ENCODE measurements around the gene CHRNA7.

The CHRNA7 gene

DNA sequence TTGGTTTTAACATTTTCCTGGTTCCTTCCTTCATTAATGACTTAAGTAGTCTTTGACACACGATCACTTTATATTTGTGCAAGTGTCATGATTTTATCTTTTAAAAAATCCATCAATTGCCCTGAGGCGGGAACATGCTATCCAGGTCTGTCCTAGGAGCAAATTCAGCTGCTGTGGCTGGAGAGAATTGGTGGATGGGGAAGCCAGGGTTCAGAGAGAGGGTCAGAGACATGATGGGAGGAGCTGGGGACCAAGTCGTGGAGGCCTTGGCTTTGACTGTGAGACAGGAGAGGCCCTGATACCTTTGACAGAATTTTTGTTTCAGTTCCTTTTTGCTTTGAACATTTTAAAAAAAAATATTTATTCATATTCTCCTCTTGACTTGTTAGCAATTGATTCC is 89.0 kb downstream of the CHRNA7 start:
- no peak overlapping the region for H3K4me3 ChIP-seq
- no peak for DNase-seq (ENCODE audit: low spot score)
- TF ChIP-seq, protein P1, sequence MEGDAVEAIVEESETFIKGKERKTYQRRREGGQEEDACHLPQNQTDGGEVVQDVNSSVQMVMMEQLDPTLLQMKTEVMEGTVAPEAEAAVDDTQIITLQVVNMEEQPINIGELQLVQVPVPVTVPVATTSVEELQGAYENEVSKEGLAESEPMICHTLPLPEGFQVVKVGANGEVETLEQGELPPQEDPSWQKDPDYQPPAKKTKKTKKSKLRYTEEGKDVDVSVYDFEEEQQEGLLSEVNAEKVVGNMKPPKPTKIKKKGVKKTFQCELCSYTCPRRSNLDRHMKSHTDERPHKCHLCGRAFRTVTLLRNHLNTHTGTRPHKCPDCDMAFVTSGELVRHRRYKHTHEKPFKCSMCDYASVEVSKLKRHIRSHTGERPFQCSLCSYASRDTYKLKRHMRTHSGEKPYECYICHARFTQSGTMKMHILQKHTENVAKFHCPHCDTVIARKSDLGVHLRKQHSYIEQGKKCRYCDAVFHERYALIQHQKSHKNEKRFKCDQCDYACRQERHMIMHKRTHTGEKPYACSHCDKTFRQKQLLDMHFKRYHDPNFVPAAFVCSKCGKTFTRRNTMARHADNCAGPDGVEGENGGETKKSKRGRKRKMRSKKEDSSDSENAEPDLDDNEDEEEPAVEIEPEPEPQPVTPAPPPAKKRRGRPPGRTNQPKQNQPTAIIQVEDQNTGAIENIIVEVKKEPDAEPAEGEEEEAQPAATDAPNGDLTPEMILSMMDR (IDR thresholded peaks at IDR 0.05): no peak
- no peak overlapping the region for H3K27ac ChIP-seq

DNA sequence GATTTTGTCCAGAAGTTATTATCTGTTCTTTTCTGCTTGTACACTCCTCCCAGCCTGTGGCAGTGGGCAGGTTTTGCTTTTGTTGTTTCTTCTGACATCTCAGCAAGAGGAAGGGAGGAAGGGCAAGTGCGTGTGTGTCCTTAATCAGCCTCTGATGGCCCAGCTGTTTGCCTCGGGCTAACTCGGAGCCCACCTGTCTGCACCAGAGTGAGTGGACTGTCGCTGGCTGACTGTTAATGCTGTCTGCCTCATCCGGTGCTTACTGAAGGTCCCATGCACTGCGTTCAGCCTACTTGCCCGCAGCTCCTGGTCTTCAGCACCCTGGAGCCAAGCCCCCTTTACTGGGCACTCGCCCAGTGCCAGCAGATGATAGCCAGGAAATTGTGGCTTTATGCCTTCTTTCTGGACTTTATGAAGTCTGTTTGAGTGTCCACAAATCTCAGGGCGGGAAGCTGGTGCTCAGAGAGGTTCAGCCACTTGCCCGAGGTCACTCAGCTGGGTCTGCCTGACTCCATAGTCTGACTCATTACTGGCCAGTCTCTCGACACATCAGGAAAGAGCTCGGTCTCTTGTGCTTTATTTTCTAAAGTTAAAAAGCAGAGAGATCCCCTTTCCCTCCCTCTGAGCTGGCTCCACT is 89.5 kb downstream of the CHRNA7 start:
- TF ChIP-seq, protein P1 (IDR thresholded peaks at IDR 0.05): no peak
- DNase-seq (ENCODE audit: low spot score): no peak
- no peak overlapping the region for H3K4me3 ChIP-seq
- no peak overlapping the region for H3K27ac ChIP-seq

DNA sequence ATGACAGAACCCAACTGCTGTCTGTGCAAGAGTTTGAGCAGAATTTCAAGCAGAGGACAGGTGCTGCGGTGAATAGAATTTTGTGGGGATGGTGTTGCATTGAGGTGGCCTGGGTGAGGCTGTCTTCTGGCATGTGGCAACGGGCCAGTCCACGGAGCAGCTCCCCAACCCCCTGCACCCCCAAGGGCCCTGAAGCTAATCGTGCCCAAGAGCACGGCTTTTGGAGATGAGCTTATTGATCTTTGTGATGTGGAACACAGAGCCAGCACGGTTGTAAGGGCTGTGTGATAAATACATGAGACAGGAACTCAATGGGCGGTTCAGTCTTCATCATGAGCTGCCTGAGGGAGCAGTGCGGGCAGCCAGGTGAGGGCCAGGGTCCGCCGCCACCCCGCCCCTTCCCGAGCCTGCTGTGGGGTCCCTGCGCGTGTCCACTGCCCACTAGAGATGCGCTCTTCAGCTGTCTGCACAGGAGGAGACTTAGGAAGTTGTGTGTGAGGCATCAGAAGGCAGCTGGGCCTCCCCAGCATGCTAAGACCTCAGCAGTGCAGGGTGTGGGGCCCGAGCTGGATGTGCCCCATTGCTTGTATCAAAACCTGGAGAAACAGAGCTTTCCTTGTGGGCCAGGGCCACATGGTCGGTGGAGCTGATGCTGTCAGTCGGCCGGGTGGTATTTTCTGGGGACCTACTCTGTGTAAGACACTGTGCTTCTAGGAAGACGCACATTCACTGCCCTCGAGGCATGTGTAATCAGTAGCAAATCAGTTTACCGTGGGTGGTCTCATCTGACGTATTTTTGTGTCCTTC is 90.5 kb downstream of the CHRNA7 start:
- TF ChIP-seq, protein P1 (IDR thresholded peaks at IDR 0.05): no peak
- DNase-seq (ENCODE audit: low spot score): no peak
- Histone ChIP-seq H3K4me3 (no peak overlapping the region), H3K27ac (no peak overlapping the region)

DNA sequence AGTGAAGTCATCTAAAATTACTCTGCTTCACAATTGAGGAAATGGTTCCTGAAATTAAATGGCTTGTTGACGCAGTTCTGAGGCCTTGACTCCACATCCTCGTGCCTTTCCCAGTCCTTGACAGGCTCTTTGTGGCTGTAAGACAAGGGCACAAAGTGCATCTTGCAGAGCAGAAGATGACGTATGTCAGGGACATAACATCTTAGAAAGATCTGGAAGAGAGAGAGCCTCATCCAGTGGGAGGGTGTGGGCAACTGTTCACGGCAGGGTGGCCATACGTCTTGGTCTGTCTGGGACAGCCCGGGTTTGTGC is 91.0 kb downstream of the CHRNA7 start:
- Histone ChIP-seq H3K27ac (no peak overlapping the region), H3K4me3 (no peak overlapping the region)
- no peak for DNase-seq (ENCODE audit: low spot score)
- TF ChIP-seq, protein P1 (IDR thresholded peaks at IDR 0.05): no peak

DNA sequence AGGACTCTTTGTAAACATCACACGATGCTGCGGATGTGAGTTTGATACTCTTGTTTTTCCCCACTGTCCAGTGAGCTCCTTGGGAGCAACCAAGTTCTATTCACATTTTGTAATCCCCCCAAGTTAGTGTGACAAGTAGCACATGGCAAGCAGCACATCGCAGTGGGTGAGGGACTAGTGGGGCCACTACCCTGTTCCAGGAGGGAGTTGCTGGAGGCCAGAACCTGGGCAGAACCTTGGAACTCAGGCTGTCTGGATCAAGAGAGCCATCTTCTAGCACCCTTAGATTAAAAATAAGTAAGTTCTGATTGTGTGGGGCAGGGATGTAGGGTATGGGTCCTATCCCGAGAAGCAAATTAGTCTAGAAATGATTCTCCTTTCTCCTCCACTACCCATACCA is 91.7 kb downstream of the CHRNA7 start:
- TF ChIP-seq, protein P1 (IDR thresholded peaks at IDR 0.05): no peak
- no peak overlapping the region for H3K27ac ChIP-seq
- H3K4me3 ChIP-seq: no peak overlapping the region
- no peak for DNase-seq (ENCODE audit: low spot score)

DNA sequence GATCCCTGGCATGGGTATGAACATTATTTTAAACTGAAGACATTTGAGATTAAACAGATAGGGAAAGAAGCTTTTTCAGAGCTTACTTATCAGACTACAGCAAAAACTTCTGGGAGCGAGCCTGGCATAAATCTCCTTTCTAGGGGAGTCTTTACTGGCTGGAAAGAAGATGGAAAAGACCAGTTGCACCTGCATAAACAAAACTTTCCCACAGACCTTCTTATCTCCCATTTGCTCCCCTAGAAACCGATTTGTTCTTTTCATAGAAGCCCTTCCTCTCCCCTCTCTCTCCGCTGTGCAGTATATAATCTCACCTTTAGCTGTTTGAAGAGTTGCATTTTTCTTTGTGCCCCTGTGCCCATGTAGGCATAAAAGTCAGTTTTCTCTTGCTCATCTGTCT is 93.2 kb downstream of the CHRNA7 start:
- H3K4me3 ChIP-seq: no peak overlapping the region
- DNase-seq (ENCODE audit: low spot score): no peak
- H3K27ac ChIP-seq: no peak overlapping the region
- TF ChIP-seq, protein P1 (IDR thresholded peaks at IDR 0.05): no peak

DNA sequence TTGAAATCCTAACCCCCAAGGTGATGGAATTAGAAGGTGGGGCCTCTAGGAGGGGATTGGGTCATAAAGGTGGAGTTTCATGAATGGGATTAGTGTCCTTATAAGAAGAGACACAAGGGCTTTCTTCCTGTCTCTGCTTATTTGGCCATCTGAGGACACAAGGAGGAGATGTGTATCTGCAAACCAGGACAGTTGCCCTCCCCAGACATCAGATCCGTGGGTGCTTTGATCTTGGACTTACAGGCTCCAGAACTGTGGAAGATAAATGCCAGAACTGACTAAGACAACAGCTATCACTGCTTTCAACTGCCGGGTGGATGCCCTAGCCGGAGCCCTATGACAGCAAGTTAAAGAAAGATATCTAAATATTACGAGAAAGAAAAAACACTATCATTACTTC is 94.4 kb downstream of the CHRNA7 start:
- no peak overlapping the region for H3K27ac ChIP-seq
- no peak for DNase-seq (ENCODE audit: low spot score)
- no peak overlapping the region for H3K4me3 ChIP-seq
- TF ChIP-seq, protein P1 (IDR thresholded peaks at IDR 0.05): no peak

All from coronary artery (tissue), 2 donors.